SHP77 treated with DMSO at 0.1 percent for 48 hours (cell line): ENCODE measurements around the gene COL6A1.

Source experiments
- DNase-seq: peaks from one replicate; lab custom pipeline; 2025; lab: John Stamatoyannopoulos, UW

Gene COL6A1

DNA sequence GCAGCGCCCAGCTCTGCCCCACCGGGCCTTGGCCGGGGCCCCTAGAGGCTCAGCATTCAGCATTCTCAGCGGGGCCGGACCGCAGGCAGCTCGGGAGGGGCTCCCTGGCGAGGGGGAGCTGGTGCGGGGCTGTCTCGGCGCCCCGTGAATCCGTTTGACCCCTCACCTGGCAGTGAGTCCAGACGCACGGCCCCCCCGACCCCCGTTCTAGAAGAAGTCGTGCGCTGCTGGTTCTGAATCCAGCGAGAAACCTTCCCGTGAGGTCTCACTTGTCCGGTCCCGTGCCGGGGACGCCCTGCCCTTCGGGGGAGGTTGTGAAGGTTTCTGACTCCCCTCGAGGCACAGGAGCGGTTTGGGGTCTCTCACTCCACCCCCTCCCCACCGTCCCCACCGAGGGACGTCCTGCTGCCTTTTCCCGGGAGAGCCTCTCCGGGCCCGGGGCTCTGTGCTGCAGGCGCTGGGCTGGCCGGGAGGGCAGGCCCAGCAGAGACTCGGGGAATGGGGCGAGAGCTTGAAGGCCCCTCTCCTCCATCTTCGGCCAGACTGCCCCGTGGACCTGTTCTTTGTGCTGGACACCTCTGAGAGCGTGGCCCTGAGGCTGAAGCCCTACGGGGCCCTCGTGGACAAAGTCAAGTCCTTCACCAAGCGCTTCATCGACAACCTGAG, 655 bp downstream of the COL6A1 start:
- no peak for DNase-seq

DNA sequence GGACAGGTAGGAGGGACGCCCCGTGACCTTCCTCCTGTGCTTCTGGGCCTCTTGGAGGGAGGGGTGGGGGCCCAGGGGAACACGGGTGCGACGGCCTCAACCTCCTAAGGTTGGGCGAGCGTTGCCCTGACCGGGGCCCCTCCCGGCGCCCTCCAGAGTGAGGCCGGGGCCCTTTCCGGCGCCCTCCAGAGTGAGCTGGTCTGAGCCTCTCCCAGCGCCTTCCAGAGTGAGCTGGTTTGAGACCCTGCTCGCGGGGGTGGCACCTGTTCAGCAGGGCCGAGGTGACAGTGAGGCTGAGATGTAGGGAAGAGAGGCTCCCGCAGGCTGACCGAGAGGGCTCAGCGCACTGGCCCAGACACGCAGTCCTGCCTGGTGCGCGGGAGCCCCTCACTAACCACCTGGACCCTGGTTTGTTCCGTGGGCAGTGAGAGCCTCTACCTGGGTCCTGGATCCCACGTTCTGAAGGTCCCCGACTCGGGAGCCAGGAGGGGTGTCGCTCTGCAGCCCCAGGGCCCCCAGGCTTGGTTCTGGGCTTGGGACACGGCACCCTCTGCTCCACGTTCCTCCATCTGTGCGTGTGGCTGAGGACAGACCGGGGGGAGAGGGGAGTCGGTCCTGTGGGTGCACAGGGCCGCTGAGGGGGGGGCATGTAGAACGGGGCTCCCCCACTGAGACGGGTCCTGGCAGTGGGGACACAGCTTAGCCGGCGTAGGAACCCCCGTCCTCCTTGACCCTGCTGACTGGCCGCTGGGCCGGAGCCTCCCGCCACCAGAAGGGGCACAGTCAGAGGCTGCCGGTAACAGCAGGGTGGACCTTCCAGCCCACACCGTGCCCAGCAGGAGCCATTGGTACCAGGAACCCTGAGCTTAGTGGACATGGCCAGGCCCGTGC, 1.4 kb downstream of the COL6A1 start:
- no peak for DNase-seq

DNA sequence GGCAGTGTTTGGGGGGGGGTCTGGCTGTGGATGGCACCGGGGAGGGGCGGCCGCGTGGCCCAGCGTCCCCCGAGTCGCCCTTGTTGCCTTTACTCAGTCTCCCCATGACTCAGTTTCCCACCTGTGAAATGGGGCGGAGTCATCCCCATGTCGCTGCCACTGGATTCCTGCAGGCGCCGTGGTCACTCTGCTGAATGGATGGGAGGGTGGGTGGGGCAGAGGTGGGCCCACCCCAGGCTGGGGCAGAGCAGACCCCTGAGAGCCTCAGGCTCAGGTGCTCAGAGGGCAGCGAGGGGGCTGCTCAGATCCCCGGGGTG, 2.0 kb downstream of the COL6A1 start:
- DNase-seq: no peak

DNA sequence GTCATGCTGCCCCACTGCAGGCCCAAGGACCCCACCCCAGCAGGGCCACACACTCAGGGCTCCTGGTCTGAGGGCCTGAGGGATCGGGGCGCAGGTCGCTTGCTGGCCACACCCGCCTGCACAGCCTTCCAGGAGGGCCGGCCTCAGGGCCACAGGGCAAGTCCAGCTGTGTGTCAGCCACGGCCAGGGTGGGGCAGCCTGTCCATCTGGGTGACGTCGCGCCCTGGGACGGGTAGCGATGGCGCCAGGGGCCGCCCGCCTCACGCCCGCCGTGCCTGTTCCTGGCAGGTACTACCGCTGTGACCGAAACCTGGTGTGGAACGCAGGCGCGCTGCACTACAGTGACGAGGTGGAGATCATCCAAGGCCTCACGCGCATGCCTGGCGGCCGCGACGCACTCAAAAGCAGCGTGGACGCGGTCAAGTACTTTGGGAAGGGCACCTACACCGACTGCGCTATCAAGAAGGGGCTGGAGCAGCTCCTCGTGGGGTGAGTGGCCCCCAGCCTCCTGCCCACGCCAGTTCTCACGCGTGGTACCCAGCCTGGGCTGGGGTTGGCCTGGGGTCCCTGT, 2.5 kb downstream of the COL6A1 start:
- no peak for DNase-seq

DNA sequence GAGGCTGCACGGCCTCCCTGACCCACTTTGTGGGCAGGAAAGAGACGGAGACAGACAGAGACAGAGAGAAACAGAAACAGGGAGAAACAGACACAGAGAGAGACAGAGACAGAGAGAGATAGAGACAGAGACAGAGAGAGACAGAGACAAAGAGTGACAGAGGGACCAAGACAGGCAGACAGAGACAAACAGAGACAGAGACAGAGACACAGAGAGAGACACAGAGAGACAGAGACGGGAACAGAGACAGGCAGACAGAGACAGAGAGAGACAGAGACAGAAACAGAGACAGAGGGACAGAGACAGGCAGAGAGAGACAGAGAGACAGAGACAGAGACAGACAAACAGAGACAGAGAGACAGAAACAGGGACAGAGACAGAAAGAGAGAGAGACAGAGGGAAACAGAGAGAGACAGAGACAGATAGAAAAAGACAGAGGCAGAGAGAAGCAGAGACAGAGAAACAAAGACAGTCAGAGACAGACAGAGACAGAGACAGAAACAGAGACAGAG, 3.1 kb downstream of the COL6A1 start:
- no peak for DNase-seq

DNA sequence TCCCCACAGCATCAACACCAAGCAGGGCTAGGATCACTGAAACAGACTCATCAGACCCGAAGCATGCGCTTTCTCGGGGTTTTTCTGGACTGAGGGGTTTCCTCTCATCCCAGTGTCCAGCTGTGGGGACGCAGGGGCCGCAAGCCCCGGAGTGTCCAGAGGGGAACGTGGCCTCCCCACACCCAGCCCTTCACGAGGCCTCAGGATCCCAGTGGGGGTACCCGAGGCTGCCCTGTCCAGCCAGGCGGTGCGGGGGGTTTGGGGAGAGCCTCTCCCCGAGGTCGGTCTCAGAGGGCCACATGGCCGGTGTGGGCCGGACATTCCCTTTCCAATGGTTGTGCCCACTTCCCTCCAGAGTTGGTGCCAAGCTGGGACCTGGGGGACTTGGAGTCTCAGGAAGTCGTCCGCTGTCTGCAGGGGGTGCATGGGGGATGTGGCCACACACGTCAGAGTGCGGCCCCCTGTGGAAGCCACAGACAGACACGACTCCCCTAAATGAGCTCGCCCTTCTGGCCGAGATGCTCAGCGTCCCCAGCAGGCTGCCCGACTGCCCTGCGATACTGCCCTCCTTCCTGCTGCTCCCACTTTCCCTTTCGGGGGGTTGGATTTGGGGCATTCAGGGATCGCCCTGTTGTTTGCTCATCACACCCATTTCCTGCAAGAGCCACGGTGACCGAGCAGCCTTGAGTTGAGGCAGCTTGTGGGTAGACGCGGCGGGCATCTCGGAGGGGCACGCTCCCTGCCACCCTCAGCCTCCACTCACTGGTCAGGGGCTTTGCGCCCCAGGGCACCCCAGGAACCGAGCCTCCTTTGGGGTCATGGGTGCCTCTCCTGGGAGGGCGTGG, 4.1 kb downstream of the COL6A1 start:
- no peak for DNase-seq

DNA sequence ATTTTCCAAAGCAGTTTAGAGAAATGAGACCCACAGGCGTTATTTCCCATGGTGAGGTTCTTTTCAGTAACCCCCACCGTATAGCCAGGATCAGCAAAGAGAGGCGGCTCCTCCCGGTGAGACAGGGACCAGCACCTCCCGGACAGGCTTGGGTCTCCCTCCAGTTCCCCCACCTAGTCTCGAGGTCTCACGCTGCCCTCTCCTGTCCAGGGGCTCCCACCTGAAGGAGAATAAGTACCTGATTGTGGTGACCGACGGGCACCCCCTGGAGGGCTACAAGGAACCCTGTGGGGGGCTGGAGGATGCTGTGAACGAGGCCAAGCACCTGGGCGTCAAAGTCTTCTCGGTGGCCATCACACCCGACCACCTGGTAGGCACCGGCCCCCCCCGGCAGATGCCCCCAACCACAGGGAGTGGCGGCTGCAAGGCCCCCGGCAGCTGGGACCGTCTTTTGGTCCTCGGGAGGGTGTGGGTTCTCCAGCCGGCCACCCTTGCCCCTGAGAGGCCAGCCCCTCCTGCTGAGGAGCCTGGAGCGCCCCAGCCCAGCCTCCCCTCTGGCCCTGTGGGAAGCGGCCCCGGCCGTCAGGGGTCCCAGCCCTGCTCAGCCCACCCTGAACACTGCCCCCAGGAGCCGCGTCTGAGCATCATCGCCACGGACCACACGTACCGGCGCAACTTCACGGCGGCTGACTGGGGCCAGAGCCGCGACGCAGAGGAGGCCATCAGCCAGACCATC, 4.9 kb downstream of the COL6A1 start:
- DNase-seq: no peak

DNA sequence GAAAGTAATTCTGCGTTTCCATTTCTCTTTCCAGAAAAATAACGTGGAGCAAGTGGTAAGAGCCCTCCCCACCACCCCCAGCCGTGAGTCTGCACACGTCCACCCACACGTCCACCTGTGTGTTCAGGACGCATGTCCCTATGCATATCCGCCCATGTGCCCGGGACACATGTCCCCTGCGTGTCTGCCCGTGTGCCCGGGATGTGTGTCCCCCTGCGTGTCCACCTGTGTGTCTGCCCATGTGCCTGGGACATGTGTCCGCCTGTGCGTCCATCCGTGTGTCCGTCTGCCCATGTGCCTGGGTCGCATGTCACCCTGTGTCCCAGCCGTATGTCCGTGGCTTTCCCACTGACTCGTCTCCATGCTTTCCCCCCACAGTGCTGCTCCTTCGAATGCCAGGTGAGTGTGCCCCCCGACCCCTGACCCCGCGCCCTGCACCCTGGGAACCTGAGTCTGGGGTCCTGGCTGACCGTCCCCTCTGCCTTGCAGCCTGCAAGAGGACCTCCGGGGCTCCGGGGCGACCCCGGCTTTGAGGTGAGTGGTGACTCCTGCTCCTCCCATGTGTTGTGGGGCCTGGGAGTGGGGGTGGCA, 5.6 kb downstream of the COL6A1 start:
- DNase-seq: no peak

DNA sequence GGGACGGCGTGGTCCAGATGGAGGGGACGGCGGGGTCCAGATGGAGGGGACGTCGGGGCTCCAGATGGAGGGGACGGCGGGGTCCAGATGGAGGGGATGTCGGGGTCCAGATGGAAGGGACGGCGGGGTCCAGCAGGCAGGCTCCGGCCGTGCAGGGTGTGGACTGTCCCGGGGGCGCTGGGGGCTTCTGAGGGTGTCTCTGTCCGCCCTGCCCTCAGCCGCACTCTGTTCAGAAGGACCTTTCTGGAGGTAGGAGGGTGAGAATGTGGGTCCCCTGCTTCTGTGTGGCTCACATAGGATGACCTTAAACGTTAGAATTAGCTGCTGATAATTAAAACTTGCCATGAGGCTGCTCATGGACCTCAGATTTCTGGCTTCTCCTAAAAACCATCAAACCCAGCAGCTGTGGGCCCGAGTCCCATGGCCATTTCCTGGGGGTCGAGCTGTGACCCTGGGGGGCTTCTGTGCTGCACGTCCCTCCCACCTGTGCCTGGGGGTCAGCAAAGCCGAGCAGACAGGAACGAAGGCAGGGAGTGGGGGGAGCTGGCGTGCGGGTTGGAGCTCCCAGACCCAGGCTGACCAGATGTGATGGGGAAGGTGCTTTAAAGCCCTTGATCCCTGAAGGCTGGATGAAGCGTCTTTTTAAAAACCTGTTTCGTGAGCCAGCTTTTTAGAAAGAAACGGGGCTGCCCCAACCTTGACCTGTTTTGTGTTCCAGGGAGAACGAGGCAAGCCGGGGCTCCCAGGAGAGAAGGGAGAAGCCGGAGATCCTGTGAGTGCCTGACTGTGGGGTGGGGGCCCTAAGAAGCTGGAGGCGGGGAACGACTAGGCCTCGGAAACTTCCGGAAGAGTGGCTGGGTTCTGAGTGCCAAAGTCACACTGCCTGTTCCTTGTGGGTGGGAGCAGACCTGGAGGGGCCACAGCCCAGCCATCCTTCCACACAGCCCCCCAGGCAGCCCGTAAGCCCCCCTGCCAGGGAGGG, 7.1 kb downstream of the COL6A1 start:
- no peak for DNase-seq

DNA sequence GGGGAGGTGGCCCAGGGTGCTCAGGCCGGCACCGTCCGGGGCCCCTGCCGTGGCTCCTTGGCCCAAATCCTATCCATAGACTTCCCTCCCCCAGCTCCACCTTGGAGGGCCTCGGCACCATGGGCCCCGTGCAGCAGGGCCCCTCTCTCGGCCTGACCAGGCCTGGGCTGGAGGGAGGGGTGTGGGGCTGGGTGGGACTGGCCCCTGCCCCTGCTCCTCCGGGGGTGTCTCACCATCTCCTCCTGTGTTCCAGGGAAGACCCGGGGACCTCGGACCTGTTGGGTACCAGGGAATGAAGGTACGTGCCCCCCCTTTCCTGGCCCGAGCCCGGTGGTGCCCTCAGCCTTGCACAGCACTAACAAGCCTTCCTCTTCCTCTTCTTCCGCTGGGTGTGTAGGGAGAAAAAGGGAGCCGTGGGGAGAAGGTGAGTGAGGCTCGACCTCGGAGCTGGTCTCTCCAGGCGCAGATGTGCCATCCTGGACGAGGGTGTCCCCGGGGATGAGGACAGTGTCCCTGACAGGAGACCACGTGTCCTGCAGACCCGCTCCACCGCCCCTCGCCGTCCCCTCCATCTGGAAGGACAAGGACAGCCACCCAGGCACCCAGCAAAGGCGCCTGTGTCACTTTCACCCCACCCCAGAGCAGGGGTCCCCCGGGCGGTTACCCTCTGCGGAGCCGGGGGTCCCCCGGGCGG, 7.9 kb downstream of the COL6A1 start:
- no peak for DNase-seq

DNA sequence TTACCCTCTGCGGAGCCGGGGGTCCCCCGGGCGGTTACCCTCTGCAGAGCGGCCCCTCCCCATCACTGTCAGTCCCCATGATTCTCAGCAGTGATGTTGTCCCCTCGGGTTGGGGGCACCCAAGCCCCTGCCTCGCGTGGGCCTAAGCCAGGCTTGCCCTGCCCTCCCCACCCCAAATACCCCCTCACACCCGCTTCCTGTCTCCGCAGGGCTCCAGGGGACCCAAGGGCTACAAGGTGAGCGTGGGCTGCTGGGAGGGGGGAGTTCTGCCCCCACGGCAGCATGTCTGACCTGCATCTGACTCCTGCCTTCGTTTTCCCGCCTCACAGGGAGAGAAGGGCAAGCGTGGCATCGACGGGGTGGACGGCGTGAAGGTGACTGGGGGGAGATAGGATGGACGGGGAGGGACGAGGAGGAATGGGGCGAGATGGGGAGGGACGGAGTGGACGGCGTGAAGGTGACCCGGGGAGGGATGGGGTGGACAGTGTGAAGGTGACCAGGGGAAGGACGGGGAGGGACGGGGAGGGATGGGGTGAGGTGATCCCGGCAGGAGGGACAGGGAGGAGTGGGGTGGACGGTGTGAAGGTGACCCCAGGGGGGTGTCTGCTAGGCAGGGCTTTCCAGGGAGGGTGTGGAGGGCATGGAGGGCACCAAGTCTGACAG, 8.6 kb downstream of the COL6A1 start:
- no peak for DNase-seq

DNA sequence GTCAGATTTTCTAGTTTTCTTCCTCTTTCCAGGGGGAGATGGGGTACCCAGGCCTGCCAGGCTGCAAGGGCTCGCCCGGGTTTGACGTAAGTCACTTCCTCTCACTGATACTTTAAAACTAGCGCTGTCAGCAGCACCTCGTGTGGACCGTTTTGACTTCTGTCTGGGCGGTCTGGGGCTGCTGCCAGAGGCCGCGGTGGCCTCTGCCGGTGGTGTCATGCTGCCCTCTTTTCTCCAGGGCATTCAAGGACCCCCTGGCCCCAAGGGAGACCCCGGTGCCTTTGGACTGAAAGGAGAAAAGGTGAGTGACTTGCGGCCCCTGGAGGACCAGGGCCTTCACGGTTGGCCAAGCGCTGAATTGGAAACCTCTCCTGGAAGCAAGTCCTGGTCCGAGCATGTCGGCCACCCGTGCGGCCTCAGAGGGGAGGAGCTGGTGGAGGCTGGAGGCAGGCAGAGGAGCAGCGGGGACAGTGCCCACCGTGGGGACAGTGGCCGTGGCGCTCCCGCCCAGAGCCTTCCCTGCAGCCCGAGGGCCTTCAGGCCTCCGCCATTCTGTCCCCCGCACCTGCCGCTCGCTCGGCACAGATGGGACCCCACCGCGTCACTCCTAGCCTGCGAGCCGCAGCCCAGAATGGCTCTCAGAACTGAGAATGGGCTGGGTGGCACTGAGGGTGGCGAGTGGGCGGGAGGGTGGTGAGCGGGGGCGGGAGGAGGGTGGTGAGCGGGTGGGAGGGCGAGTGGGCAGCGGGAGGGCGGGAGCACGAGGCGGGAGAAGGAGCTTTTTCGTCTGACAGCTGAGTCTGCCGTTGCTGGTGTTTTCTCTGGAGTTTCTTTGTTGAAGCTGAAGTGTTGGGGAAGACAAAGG, 9.4 kb downstream of the COL6A1 start:
- DNase-seq: no peak

DNA sequence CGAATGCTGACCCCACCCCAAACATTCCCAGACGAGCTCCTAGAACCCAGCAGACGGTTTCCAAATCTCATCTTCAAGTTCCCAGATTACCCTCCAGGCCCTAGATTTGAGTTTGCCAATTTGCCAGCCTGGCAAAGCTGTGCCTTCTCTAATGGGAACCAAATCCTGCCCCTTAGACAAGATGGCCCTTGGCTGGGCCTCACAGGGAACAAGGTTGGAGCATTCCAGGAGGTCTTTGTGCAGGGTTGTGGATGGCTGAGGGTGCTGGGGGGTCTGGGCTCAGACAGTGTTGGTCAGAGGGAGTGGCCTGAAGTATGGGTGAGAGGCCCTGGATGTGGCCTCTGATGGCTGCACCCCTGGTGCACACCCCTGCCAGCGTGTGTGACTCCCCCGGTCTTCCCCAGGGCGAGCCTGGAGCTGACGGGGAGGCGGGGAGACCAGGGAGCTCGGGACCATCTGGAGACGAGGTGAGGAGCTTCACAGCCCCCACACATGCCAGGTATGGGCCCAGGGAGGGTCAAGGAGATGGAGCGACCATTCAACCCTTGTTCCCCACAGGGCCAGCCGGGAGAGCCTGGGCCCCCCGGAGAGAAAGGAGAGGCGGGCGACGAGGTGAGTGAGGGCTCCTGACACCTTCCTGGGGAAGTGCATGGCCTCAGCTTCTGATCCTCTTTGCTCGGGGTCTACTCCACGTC, 10.2 kb downstream of the COL6A1 start:
- no peak for DNase-seq

DNA sequence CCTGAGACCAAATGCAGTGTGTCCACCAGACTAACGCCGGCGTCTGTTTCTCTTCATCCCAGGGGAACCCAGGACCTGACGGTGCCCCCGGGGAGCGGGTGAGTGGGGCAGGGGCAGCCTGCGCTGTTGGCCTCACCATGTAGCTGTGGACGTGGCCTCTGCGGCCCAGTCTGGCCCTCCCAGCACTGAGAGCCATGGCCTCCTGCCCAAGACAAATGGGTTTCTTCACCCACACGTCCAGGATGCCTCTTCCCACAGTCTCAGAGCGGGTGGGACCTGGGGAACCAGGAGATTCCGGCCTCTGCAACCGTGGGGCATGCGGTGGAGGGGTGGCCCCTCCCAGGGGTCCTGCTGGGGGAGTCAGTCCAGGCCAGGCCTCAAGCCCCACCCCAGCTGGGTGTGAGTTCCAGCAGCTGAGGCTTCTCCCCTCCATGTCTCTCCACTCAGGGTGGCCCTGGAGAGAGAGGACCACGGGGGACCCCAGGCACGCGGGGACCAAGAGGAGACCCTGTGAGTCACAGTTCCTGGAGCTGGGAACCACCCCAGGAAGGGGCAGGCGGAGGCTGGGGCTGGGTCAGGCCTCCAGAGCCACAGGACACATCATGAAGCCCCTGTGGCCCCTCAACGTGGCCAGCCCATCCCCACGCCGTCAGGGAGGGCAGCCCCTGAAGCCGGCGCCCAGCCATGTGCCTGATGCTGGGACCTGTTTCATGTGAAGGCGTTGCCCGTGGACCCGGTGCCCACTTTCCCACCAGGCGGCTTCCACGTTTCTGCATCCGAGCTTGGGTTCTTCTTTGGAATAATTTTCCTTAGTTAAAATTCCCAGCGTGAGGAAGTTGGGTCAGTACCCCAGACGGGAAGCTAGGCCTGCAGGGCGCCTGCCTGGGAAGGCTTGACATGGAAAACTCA, 11.0 kb downstream of the COL6A1 start:
- no peak for DNase-seq

DNA sequence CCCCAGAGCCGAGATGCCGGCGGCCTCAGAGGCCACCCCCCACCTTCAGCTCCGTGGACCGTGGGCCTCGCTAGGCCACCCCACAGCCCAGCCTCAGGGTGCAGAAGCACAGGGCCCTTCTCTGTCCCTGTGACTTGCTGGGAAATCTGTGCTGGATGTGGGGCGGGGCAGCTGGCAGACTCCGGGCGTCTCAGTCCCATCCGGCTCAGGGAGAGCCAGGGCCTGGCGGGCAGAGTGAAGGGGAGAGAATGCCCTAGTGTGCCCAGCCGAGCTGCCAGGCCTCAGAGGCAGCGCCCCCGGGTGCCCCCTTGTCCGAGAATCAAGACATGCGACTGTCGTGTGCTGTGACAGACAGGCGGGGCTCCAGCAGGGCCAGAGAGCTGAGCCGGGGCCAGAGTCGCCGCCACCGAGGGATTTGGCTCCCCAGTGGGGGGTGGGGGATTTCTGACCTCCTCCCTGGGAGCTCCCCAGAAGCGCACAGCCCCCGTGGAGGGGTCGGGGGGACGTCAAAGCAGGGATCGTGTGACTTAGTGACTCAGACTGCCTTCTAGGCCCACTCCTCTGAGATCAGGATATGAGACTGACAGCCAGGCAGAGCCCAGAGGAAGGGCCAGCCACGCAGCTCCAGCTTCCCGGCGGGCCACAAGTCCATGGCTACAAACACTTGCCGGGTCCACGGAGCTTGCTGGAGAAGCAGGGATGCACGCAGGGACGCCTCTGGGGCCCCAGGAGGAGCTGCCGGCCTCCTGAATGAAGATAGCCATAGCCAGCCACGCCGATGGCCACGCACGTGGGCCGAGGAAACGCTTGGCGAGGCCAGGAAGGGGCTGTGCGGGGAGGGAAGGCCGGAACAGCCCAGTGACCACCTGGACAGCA, 11.9 kb downstream of the COL6A1 start:
- no peak for DNase-seq
